Measurements from ENCODE around the gene MVB12A.

MVB12A gene

GRCh38 chr19:17447704-17448130 lies 27.9 kb downstream of the MVB12A start:
- no peak for DNase-seq

GRCh38 chr19:17448131-17448967 lies 28.5 kb downstream of the MVB12A start, which contains the start of gene TMEM221:
Gene TMEM221, minus strand, starts transcription at chr19:17448668. Its CDS starts 206 bp downstream, at chr19:17448462.
- DNase-seq = peak in 1 of 2 experiments; percentile 25

GRCh38 chr19:17450264-17451075 lies 30.6 kb downstream of the MVB12A start:
- DNase-seq = no peak

- DNase-seq = no peak
These were observed 32.0 kb downstream of the MVB12A start for GRCh38 chr19:17451820-17452219.

GRCh38 chr19:17454576-17455071 lies 34.8 kb downstream of the MVB12A start:
- DNase-seq = peak; percentile 55 to 67

- DNase-seq = peak; percentile 20 to 62
These were observed 35.7 kb downstream of the MVB12A start for GRCh38 chr19:17455308-17456123.

GRCh38 chr19:17456127-17456526 lies 36.3 kb downstream of the MVB12A start:
- no peak for DNase-seq

- DNase-seq = no peak
These were observed 37.8 kb downstream of the MVB12A start for GRCh38 chr19:17457616-17458015.

GRCh38 chr19:17458970-17459369 lies 39.1 kb downstream of the MVB12A start:
- DNase-seq = no peak

GRCh38 chr19:17460372-17461230 lies 40.8 kb downstream of the MVB12A start, which contains the start of gene NXNL1:
Gene NXNL1, minus strand, starts transcription at chr19:17460926. Its CDS starts 57 bp downstream, at chr19:17460869.
- DNase-seq = peak in 1 of 2 experiments; percentile 25

- DNase-seq = no peak
These were observed 46.6 kb downstream of the MVB12A start for GRCh38 chr19:17466487-17466850.

GRCh38 chr19:17467471-17468301 lies 47.8 kb downstream of the MVB12A start:
- no peak for DNase-seq

GRCh38 chr19:17468302-17469091 lies 48.6 kb downstream of the MVB12A start:
- no peak for DNase-seq

GRCh38 chr19:17469092-17469480 lies 49.2 kb downstream of the MVB12A start:
- DNase-seq = peak in 1 of 2 experiments; percentile 82

- peak; percentile 98 to 99 for DNase-seq
These were observed 49.7 kb downstream of the MVB12A start for GRCh38 chr19:17469481-17470067.

GRCh38 chr19:17470068-17470841 lies 50.4 kb downstream of the MVB12A start, which contains the start of gene SLC27A1:
Gene SLC27A1, plus strand, starts transcription at chr19:17470524. Its CDS starts 17 bp downstream, at chr19:17470541.
- peak; percentile 99 to 100 for DNase-seq

GRCh38 chr19:17471410-17472125 lies 51.7 kb downstream of the MVB12A start:
- peak; percentile 95 to 98 for DNase-seq

GRCh38 chr19:17473041-17473440 lies 53.2 kb downstream of the MVB12A start:
- DNase-seq = peak; percentile 62 to 87
